Mammary microvascular endothelial cell (primary cell): ENCODE measurements around the gene PPP1R3D. TPM values are rescaled to one million over a fixed set of nuclear protein-coding genes. Genes with fewer than 3 reads are reported as not detected.

Source experiments
- total RNA-seq: library from RNA; depleted of rRNA; stranded (reverse); fragments of >200 nt; gene quantifications from 2 replicates; pipeline ENCODE4 v1.2.3, GENCODE V29; 2015

The PPP1R3D gene, protein sequence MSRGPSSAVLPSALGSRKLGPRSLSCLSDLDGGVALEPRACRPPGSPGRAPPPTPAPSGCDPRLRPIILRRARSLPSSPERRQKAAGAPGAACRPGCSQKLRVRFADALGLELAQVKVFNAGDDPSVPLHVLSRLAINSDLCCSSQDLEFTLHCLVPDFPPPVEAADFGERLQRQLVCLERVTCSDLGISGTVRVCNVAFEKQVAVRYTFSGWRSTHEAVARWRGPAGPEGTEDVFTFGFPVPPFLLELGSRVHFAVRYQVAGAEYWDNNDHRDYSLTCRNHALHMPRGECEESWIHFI
- total RNA-seq, result 4.7 and 5.0 TPM in 2 replicates

DNA sequence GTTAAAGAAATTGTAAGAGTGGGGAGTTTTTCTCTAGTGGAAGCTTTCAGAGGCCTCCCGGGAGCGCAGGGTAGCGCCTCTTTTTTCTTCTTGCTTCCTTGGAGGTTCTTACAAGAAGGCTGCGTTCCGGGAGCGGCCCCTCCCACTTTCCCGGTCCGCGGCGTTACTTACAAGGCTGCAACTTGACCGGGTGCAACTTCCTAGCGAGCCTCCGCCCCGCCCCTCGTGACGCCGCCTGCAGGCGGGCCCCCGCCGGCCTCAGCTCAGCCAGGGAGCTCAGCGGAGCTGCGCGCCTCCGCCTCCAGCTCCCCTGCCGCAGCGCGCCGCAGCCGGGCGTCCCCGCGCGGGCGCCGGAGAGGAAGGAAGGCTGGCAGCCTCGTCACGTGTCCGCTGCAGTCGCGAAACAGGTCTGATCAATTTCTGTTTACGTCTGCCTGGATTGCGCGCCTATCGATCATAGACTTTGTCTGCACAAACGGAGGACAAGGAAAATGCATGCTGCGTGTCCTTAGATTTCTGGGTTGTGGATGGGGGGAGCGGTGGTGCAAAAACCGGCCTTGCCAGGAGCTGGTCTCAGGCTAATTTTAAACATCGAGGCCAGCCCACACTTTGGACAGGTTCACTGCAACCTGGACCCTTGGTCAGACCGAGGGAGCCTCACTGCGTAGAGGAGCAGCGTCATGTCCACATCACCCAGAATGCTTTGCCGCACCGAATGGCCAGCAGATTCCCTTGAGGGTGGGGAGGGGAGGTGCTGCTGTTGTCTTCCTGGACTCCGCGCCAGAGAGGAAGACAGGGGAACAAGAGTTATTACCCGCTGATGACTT lies at the start of gene PPP1R3D, which contains the start of gene FAM217B:
Gene PPP1R3D (minus strand): TSS at position 177 of the 827 bp plus-strand sequence. CDS start 374 bp downstream, outside the sequence.
Gene FAM217B (plus strand): TSS at position 261 of the 827 bp plus-strand sequence. CDS start 3,555 bp downstream, outside the sequence.

GRCh38 chr20:59958123-59958522 lies 18.0 kb upstream of the PPP1R3D start, which contains the start of gene CDH26:
CDH26 (plus strand) TSS chr20:59958423; CDS start chr20:59958727, 304 bp downstream.

DNA sequence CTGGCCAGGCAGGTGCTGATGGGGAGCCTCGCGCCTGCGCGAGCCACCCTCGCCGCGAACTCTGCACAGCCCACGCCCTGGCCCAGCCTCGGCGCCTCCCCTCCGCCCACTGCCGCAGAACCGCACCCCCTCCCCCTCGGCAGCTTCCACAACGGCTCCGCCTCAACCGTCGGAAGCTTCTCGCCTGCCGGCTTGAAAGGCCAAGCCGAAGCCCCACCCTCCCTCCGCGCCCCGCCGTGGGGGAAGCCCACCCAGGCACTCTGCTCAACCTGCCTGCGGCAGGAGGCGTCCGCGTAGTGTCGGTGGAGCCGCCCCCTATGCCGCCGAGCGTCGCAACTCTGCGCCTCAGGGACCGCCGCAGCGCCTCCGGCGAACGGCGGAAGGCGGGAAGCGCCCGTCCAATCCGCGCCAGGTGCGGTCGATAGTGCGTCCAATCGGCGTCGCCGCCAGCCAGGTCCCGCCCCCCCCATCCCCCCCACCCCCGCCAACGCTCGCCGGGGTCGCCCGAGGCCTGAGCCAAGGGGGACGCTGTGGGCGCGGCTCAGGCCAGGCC lies 6.7 kb downstream of the PPP1R3D start, which contains the start of gene SYCP2:
Gene SYCP2 (minus strand): TSS at position 342 of the 553 bp plus-strand sequence. CDS start 11,224 bp downstream, outside the sequence.

Other genes with a start within 250 kb of the PPP1R3D start
- 0.13 and 0.30 TPM in 2 replicates for gene SYCP2, start 6.7 kb downstream of the PPP1R3D start, total RNA-seq
- 3.2 and 4.1 TPM in 2 replicates for gene FAM217B, start 84 bp upstream of the PPP1R3D start, total RNA-seq
- under 0.01 TPM in 1 of 2 replicates, not detected in the other for gene CDH26, start 18.1 kb upstream of the PPP1R3D start, total RNA-seq